GM12891 (cell line): ENCODE measurements around the gene ZNF584.

Experiments
- PAX5 ChIP-seq: IDR thresholded peaks from 2 replicates; pipeline ENCODE4 v1.6.1; 2011; ENCODE audit warnings: low read length, moderate library complexity, mild to moderate bottlenecking; ENCODE audit not compliant: insufficient read depth, severe bottlenecking
- POLR2A ChIP-seq: IDR thresholded peaks from 2 replicates; pipeline ENCODE4 v1.6.1; 2011; ENCODE audit warnings: low read depth, low read length, control low read depth
- POLR2AphosphoS5 ChIP-seq: IDR thresholded peaks from 2 replicates; pipeline ENCODE4 v1.6.1; 2011; ENCODE audit warnings: low read depth, low read length, control low read depth
- SPI1 ChIP-seq: IDR thresholded peaks from 2 replicates; pipeline ENCODE4 v1.6.1; 2011; ENCODE audit warnings: low read depth, low read length, control low read depth
- TAF1 ChIP-seq: IDR thresholded peaks from 2 replicates; pipeline ENCODE4 v1.6.1; 2011; ENCODE audit warnings: low read depth, low read length, control low read depth

- TF ChIP-seq TAF1 (no peak), POLR2AphosphoS5 (no peak), POLR2A (no peak), SPI1 (no peak), PAX5 (no peak)
Observed at GRCh38 chr19:58395979-58396627, 12.3 kb upstream of the ZNF584 start.
